H1 (cell line): ENCODE results near the gene RBM45. TPM values are rescaled to one million over a fixed set of nuclear protein-coding genes. Genes with fewer than 3 reads are reported as not detected.

ENCODE experiments used
- CTCF ChIA-PET: fragments of 300-600 bp; sonication (Branson Sonifier 250); formaldehyde crosslinking; loops from one replicate; lab custom pipeline; 2021; ENCODE audit not compliant: partially characterized antibody; lab: Charles Lee
- POLR2A ChIA-PET: fragments of 300-600 bp; sonication (Branson Sonifier 250); formaldehyde crosslinking; loops from one replicate; lab custom pipeline; 2021; ENCODE audit warnings: inconsistent platforms; ENCODE audit not compliant: partially characterized antibody; lab: Charles Lee
- DNase-seq, 2 experiments: peaks; one replicate each; pipeline versions ENCODE4 v3.0.0 to v3.0.0-alpha.2; 2010 to 2022; ENCODE audit warnings: low spot score in 2 of 2, low read depth in 1 of 2, mixed read lengths in 1 of 2
- FAIRE-seq: peaks from 2 replicates; lab custom pipeline; 2011; peaks lifted over from hg19 to GRCh38; lab: Jason Lieb, UNC
- H2AFZ ChIP-seq: 2 replicates; pipeline ENCODE4 v1.8.1; 2012; ENCODE audit warnings: low read length, inconsistent platforms
- H2AK5ac ChIP-seq: 2 replicates; pipeline ENCODE4 v1.6.1; 2013; ENCODE audit warnings: low read depth, low read length
- H2BK120ac ChIP-seq: replicated peaks from 2 replicates; pipeline ENCODE3; 2013; ENCODE audit warnings: low read depth, low read length, inconsistent platforms
- H2BK12ac ChIP-seq: 2 replicates; pipeline ENCODE4 v1.6.1; 2013; ENCODE audit warnings: low read depth, low read length
- H2BK15ac ChIP-seq: 2 replicates; pipeline ENCODE4 v1.6.1; 2013; ENCODE audit warnings: low read length
- H2BK20ac ChIP-seq: 2 replicates; pipeline ENCODE4 v1.6.1; 2013; ENCODE audit warnings: low read length
- H2BK5ac ChIP-seq: 2 replicates; pipeline ENCODE4 v1.6.1; 2013; ENCODE audit warnings: low read depth, low read length
- H3K14ac ChIP-seq: 2 replicates; pipeline ENCODE4 v1.6.1; 2013; ENCODE audit warnings: inconsistent platforms; ENCODE audit not compliant: insufficient read length
- H3K18ac ChIP-seq: 2 replicates; pipeline ENCODE4 v1.6.1; 2013; ENCODE audit warnings: low read length; ENCODE audit errors: extremely low read depth
- H3K23ac ChIP-seq: 2 replicates; pipeline ENCODE4 v1.6.1; 2013; ENCODE audit warnings: inconsistent platforms; ENCODE audit not compliant: insufficient read length
- H3K23me2 ChIP-seq: 2 replicates; pipeline ENCODE4 v1.6.1; 2013; ENCODE audit warnings: low read depth, low read length
- H3K27ac ChIP-seq: 2 replicates; pipeline ENCODE4 v1.6.1; 2011; ENCODE audit warnings: low read depth, low read length, inconsistent platforms
- H3K27me3 ChIP-seq, 4 experiments: replicated peaks in 1 of 4; 1 replicate in 1 of 4; 2 replicates in 3 of 4; pipeline versions ENCODE4 v1.6.1 to v1.8.1; 2011 to 2013; ENCODE audit warnings: low read length in 3 of 4, mild to moderate bottlenecking in 3 of 4, inconsistent platforms in 2 of 4, mixed read lengths in 2 of 4, moderate library complexity in 1 of 4; ENCODE audit not compliant: control insufficient read depth in 3 of 4, insufficient read depth in 3 of 4; ENCODE audit errors: extremely low read depth in 1 of 4
- H3K36me3 ChIP-seq, 4 experiments: 2 replicates each; pipeline versions ENCODE4 v1.6.1 to v1.8.1; 2011 to 2013; ENCODE audit warnings: mild to moderate bottlenecking in 4 of 4, low read length in 3 of 4, moderate library complexity in 2 of 4, control low read depth in 1 of 4, inconsistent platforms in 1 of 4; ENCODE audit not compliant: insufficient read depth in 4 of 4, control insufficient read depth in 2 of 4
- H3K4ac ChIP-seq: replicated peaks from 2 replicates; pipeline ENCODE3; 2013; ENCODE audit warnings: low read length, low read depth, mixed read lengths, inconsistent platforms; ENCODE audit not compliant: insufficient read length
- H3K4me1 ChIP-seq, 4 experiments: replicated peaks in 1 of 4; 1 replicate in 1 of 4; 2 replicates in 3 of 4; pipeline versions ENCODE4 v1.6.1 to v1.8.1; 2011 to 2013; ENCODE audit warnings: low read length in 3 of 4, inconsistent platforms in 2 of 4, mixed read lengths in 1 of 4; ENCODE audit not compliant: insufficient read depth in 4 of 4, control insufficient read depth in 3 of 4
- H3K4me2 ChIP-seq, 2 experiments: 2 replicates each; pipeline versions ENCODE4 v1.6.1 to v1.8.1; 2011 to 2013; ENCODE audit warnings: low read depth in 2 of 2, low read length in 2 of 2, control low read depth in 1 of 2, inconsistent platforms in 1 of 2, mild to moderate bottlenecking in 1 of 2; ENCODE audit not compliant: insufficient read depth in 1 of 2
- H3K4me3 ChIP-seq, 4 experiments: fragments of 200-600, 300-600 bp in 1 of 4; sonication (generic), shearing (Covaris generic), sonication (Bioruptor Twin) in 1 of 4; 2 replicates each; pipeline versions ENCODE4 v1.5.1 to v1.8.1; 2011 to 2016; ENCODE audit warnings: low read length in 4 of 4, low read depth in 3 of 4, control low read depth in 2 of 4, inconsistent platforms in 2 of 4, mild to moderate bottlenecking in 2 of 4, mixed read lengths in 1 of 4, moderate library complexity in 1 of 4; ENCODE audit not compliant: insufficient read depth in 2 of 4; ENCODE audit errors: extremely low read depth in 1 of 4
- H3K56ac ChIP-seq: replicated peaks from 2 replicates; pipeline ENCODE3; 2013; ENCODE audit warnings: low read depth, mild to moderate bottlenecking, mixed read lengths, low read length, inconsistent platforms; ENCODE audit not compliant: insufficient read length
- H3K79me1 ChIP-seq: 2 replicates; pipeline ENCODE4 v1.6.1; 2013; ENCODE audit warnings: low read depth, low read length, control low read depth
- H3K79me2 ChIP-seq, 2 experiments: 2 replicates each; pipeline versions ENCODE4 v1.6.1 to v1.8.1; 2012 to 2013; ENCODE audit warnings: low read length in 2 of 2, mild to moderate bottlenecking in 2 of 2, inconsistent platforms in 1 of 2; ENCODE audit not compliant: insufficient read depth in 2 of 2, control insufficient read depth in 1 of 2
- H3K9ac ChIP-seq, 4 experiments: replicated peaks in 1 of 4; 1 replicate in 1 of 4; 2 replicates in 3 of 4; pipeline versions ENCODE4 v1.6.1 to v1.8.1; 2011 to 2013; ENCODE audit warnings: low read depth in 3 of 4, low read length in 3 of 4, control low read depth in 2 of 4, mild to moderate bottlenecking in 2 of 4, moderate library complexity in 2 of 4, inconsistent platforms in 1 of 4; ENCODE audit errors: extremely low read depth in 1 of 4
- H3K9me3 ChIP-seq, 2 experiments: 2 replicates each; pipeline versions ENCODE4 v1.6.1 to v1.8.1; 2012 to 2013; ENCODE audit warnings: mild to moderate bottlenecking in 2 of 2, moderate library complexity in 2 of 2, control low read depth in 1 of 2, inconsistent platforms in 1 of 2, low read depth in 1 of 2, low read length in 1 of 2, mixed read lengths in 1 of 2; ENCODE audit not compliant: insufficient read depth in 2 of 2
- H4K20me1 ChIP-seq, 2 experiments: replicated peaks in 1 of 2; 2 replicates each; pipeline versions ENCODE3 to v1.8.1; 2011 to 2013; ENCODE audit warnings: inconsistent platforms in 2 of 2, low read length in 2 of 2, mild to moderate bottlenecking in 1 of 2; ENCODE audit not compliant: insufficient read depth in 2 of 2, control insufficient read depth in 1 of 2
- H4K5ac ChIP-seq: 2 replicates; pipeline ENCODE4 v1.6.1; 2013; ENCODE audit warnings: low read length, low read depth, mixed read lengths, inconsistent platforms; ENCODE audit not compliant: insufficient read length
- H4K8ac ChIP-seq: 2 replicates; pipeline ENCODE4 v1.8.0; 2013; ENCODE audit warnings: mild to moderate bottlenecking, moderate library complexity, low read length, inconsistent platforms; ENCODE audit not compliant: insufficient read depth; ENCODE audit errors: extremely low read depth
- H4K91ac ChIP-seq: replicated peaks from 2 replicates; pipeline ENCODE3; 2013; ENCODE audit warnings: low read length, mixed read lengths, inconsistent platforms; ENCODE audit not compliant: insufficient read length
- E2F6 ChIP-seq: IDR thresholded peaks from 2 replicates; pipeline ENCODE4 v1.6.1; 2012; ENCODE audit warnings: inconsistent platforms
- EZH2 ChIP-seq: fragments of 200-600 bp; sonication (generic); IDR thresholded peaks from 2 replicates; pipeline ENCODE4 v1.7.1; 2012; ENCODE audit warnings: low read depth, mild to moderate bottlenecking, moderate library complexity, low read length, inconsistent platforms; ENCODE audit not compliant: severe bottlenecking
- GABPA ChIP-seq: IDR thresholded peaks from 2 replicates; pipeline ENCODE4 v1.6.1; 2011; ENCODE audit warnings: mild to moderate bottlenecking, low read length, moderate library complexity, borderline replicate concordance; ENCODE audit not compliant: insufficient read depth
- PHF8 ChIP-seq: fragments of 200-600 bp; sonication (generic); conservative IDR thresholded peaks from 2 replicates; pipeline ENCODE4 v1.7.1; 2012; ENCODE audit warnings: low read depth, mild to moderate bottlenecking, inconsistent platforms, low read length, moderate library complexity
- POLR2A ChIP-seq, 2 experiments: IDR thresholded peaks; 1 replicate in 1 of 2; 2 replicates in 1 of 2; pipeline ENCODE4 v1.6.1; 2011; ENCODE audit warnings: low read depth in 2 of 2, low read length in 2 of 2, mild to moderate bottlenecking in 2 of 2; ENCODE audit errors: control extremely low read depth in 1 of 2
- RBBP5 ChIP-seq: IDR thresholded peaks from 2 replicates; pipeline ENCODE4 v1.7.1; 2012; ENCODE audit warnings: low read depth, mild to moderate bottlenecking, inconsistent platforms, low read length, moderate library complexity, borderline replicate concordance
- SP1 ChIP-seq: IDR thresholded peaks from 2 replicates; pipeline ENCODE4 v1.6.1; 2011; ENCODE audit warnings: low read depth, low read length
- YY1 ChIP-seq: IDR thresholded peaks from 2 replicates; pipeline ENCODE4 v1.6.1; 2011; ENCODE audit warnings: low read depth, mild to moderate bottlenecking, low read length
- WGBS, 2 experiments: shearing (Covaris generic) in 1 of 2; methylation state at CpG; one replicate each; pipeline versions ENCODE4 v1.1.6 to v1.1.7; 2013 to 2015; ENCODE audit warnings: low lambda C conversion rate in 2 of 2, mixed read lengths in 2 of 2, inconsistent platforms in 1 of 2, low coverage in 1 of 2, missing lambda C conversion rate in 1 of 2; ENCODE audit not compliant: insufficient replicate concordance in 2 of 2, insufficient coverage in 1 of 2, insufficient read length in 1 of 2; ENCODE audit errors: extremely low coverage in 1 of 2, missing lambda C conversion rate in 1 of 2; 5-methylcytosine and 5-hydroxymethylcytosine counted together
- polyA plus RNA-seq, 7 experiments: library from polyadenylated mRNA; depleted of rRNA in 3 of 7; stranded (reverse) in 5 of 7; unstranded in 2 of 7; fragments of >200 nt in 5 of 7; fragments of 200-250 nt in 2 of 7; gene quantifications; 1 replicate in 5 of 7; 2 replicates in 1 of 7; 4 replicates in 1 of 7; pipeline versions ENCODE4 v1.2.1 to v1.2.3, GENCODE V29; 2011 to 2013; ENCODE audit warnings: missing spikeins in 2 of 7, mixed read lengths in 2 of 7
- total RNA-seq: library from RNA; stranded (reverse); fragmentation: NEBNext Ultra II Directional; extraction: Animal tissue kit (Norgen Biotek cat#: 25700); gene quantifications from 2 replicates; pipeline ENCODE4 v1.2.1, GENCODE V29; 2021
- TF ChIP-seq, protein P1 (sequence below): IDR thresholded peaks from 2 replicates; pipeline ENCODE4 v1.6.1; 2012; ENCODE audit warnings: inconsistent platforms

Gene RBM45
- total and polyA plus RNA-seq, 2 of the 8 experiments (the other 6 are each of a cell fraction or from before 2014, with no cell fraction given): 4.7 to 10.4 TPM

GRCh38 chr2:178072383-178073301, 39.6 kb upstream of the RBM45 start, which contains the start of gene PDE11A:
Gene PDE11A (minus strand): TSS chr2:178072777. CDS start chr2:178072437, 340 bp downstream.
- Histone ChIP-seq H2BK20ac (no peak within 1 kb of the TSS), H3K79me1 (no peaks in the 10 kb centered on the region), H4K5ac (no peak within 1 kb of the TSS), H2BK15ac (peak within 1 kb of the TSS; percentile 38; the same call in 1 of the 2 replicates), H2AFZ (peak within 1 kb of the TSS; percentile 97), H4K8ac (peak within 1 kb of the TSS; percentile 19), H3K4me3 (peak within 1 kb of the TSS; percentile 65 to 80 (median 72)), H2BK120ac (no peak within 1 kb of the TSS), H4K20me1 (no peaks in the 10 kb centered on the region), H3K23ac (no peak within 1 kb of the TSS), H3K79me2 (no peaks in the 10 kb centered on the region), H3K4ac (no peak within 1 kb of the TSS), H3K9ac (peak within 1 kb of the TSS in 3 of 4 experiments; percentile 0 to 16 (median 10); a peak in 3 of 7 replicates), H2BK12ac (no peak within 1 kb of the TSS; the same call in 1 of the 2 replicates), H3K9me3 (no peaks in the 10 kb centered on the region), H4K91ac (peak within 1 kb of the TSS; percentile 26), H3K4me1 (peaks cover 0 to 7% (median 1%) of the 10 kb centered on the region in 4 experiments; a peak in 2 of 7 replicates), H2BK5ac (0 out of 2 replicates have a peak within 1 kb of the TSS, but pooled peaks have one; percentile 11), H3K36me3 (no peaks in the 10 kb centered on the region), H3K4me2 (peak within 1 kb of the TSS; percentile 58 to 87), H3K27ac (no peak within 1 kb of the TSS), H3K14ac (no peak within 1 kb of the TSS), H3K23me2 (peaks cover 9% of the 10 kb centered on the region), H3K56ac (no peak within 1 kb of the TSS), H3K18ac (0 out of 2 replicates have a peak within 1 kb of the TSS, but pooled peaks have one; percentile 24), H2AK5ac (no peak within 1 kb of the TSS), H3K27me3 (peaks cover 0 to 13% (median 11%) of the 10 kb centered on the region in 4 experiments; a peak in 4 of 7 replicates)
- 9% methylated on average over 43 of the region's 44 CpGs; no CpG with 5 or more reads in 1 of the 2 experiments for WGBS, 2 experiments
- ChIA-PET CTCF (interaction anchor here (0.6 to 1.6 kb wide), 3 partner anchors 24 to 89 kb away, joined by 3 to 6 read pairs (median 4); partner anchors contain the start of gene RBM45), POLR2A (no interaction called here)
- FAIRE-seq (no peak), DNase-seq (peak; percentile 65 to 85)
- TF ChIP-seq SP1 (0 out of 2 replicates have a peak, but pooled peaks have one; percentile 20), RBBP5 (no peak; the same call in 1 of the 2 replicates), YY1 (0 out of 2 replicates have a peak, but pooled peaks have one; percentile 45), E2F6 (0 out of 2 replicates have a peak, but pooled peaks have one; percentile 17), PHF8 (peak; percentile 49), GABPA (peak; percentile 44; the same call in 1 of the 2 replicates), POLR2A (IDR thresholded peaks at IDR 0.05; ENCODE audit: control extremely low read depth in 1 of 2, low read depth in 2 of 2, low read length in 2 of 2) (peak in 1 of 2 experiments; percentile 44; a peak in 1 of 3 replicates), EZH2 (peak; percentile 43)
- TF ChIP-seq, protein P1, sequence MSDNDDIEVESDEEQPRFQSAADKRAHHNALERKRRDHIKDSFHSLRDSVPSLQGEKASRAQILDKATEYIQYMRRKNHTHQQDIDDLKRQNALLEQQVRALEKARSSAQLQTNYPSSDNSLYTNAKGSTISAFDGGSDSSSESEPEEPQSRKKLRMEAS: peak; percentile 80
